ENCODE data around the gene ITGB2.

Gene ITGB2

DNA sequence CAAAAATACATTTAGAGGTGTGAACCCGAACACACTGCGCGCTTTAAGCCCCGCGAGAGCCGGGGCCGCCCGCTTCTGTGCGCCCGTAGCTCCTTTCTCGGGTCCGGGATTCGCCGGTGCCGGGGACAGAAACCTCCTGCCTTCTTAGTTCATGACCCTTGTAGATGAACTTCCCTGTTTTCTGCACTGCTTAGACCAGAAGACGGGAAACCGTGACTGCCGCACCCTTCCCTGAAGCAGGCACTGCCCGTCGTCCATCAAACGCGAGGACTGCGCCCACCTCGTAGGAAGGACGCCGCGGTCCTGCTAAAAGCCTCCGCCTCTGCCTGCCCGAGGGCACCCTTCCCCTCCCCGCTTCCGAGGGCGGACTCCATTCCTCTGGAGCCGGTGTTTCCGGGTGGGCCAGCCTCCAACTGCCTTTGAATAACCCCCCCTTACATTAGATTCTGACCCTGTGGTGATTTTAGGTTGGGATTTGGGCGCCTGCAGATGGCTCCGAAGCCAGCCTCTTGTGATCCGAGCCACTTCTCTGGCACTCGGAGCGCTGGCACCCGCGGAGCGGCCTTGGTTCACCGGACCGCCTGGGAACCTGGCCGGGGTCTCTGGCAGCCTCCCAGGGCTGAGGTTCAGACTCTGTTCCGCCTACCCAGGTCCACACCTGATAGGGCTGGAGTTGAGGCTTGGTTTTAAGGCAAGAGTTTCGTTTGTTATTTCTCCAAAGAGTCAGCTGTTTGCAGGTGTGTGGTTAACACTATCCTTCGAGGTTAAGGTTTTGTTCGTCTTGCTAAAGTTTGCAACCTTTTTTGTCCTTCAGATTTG lies 46.0 kb downstream of the ITGB2 start:
- H2AFZ ChIP-seq (ENCODE audit: low read length) = peak overlapping the region; percentile 95
- no peak overlapping the region for H3K14ac ChIP-seq (ENCODE audit: low read length)
- DNase-seq (ENCODE audit: low spot score) = no peak
- H2BK120ac ChIP-seq (ENCODE audit: low read depth, low read length) = no peak overlapping the region
- no peak overlapping the region for H3K9ac ChIP-seq (ENCODE audit: low read depth, low read length, poor library complexity)
- no peak overlapping the region for H4K91ac ChIP-seq (ENCODE audit: low read depth, low read length, poor library complexity)
- no CpG with 5 or more reads among the region's 49 CpGs for WGBS, 2 donors (ENCODE audit: extremely low coverage in 2 of 2, insufficient read length in 2 of 2, insufficient replicate concordance in 1 of 2)
- H3K4me1 ChIP-seq (ENCODE audit: control insufficient read depth in 2 of 2, insufficient read depth in 1 of 2, low read depth in 1 of 2, low read length in 2 of 2) = peaks cover 11 to 18% of the 10 kb centered on the region in 2 donors
- peak overlapping the region; percentile 82 to 83 for H3K4me3 ChIP-seq (ENCODE audit: low read length in 2 of 2)
- peak overlapping the region; percentile 81 for H3K23ac ChIP-seq (ENCODE audit: low read depth, low read length, poor library complexity)
- no peak overlapping the region for H4K8ac ChIP-seq (ENCODE audit: low read depth, low read length)
- no peak overlapping the region for H3K27ac ChIP-seq (replicated peaks; ENCODE audit: low read length)
- H2BK5ac ChIP-seq (ENCODE audit: low read length) = peak overlapping the region; percentile 26
- H3K9me3 ChIP-seq (replicated peaks in 1 of 2; ENCODE audit: control insufficient read depth in 2 of 2, insufficient read depth in 1 of 2, low read depth in 1 of 2, low read length in 2 of 2) = peaks cover 0 to 8% of the 10 kb centered on the region in 2 donors
- no peak overlapping the region for H2BK12ac ChIP-seq (ENCODE audit: low read length)
- H3K4ac ChIP-seq (ENCODE audit: low read length) = no peak overlapping the region
- H3K4me2 ChIP-seq (ENCODE audit: insufficient read depth, low read length, poor library complexity, severe bottlenecking) = peak overlapping the region; percentile 85
- peaks cover 11 to 24% (median 24%) of the 10 kb centered on the region in 3 experiments for H3K27me3 ChIP-seq (ENCODE audit: control insufficient read depth in 3 of 3, insufficient read depth in 3 of 3, low read depth in 1 of 3, low read length in 3 of 3)
- no peak overlapping the region for H2BK15ac ChIP-seq (ENCODE audit: low read length)
- H3K36me3 ChIP-seq (replicated peaks in 1 of 2; ENCODE audit: control insufficient read depth in 2 of 2, insufficient read depth in 2 of 2, low read length in 2 of 2) = no peaks in the 10 kb centered on the region
- H3K18ac ChIP-seq (ENCODE audit: low read length) = peak overlapping the region; percentile 95
- H3K79me1 ChIP-seq (ENCODE audit: low read depth, low read length) = peaks cover 15% of the 10 kb centered on the region
- H2AK5ac ChIP-seq (ENCODE audit: low read depth, low read length) = peak overlapping the region; percentile 14

DNA sequence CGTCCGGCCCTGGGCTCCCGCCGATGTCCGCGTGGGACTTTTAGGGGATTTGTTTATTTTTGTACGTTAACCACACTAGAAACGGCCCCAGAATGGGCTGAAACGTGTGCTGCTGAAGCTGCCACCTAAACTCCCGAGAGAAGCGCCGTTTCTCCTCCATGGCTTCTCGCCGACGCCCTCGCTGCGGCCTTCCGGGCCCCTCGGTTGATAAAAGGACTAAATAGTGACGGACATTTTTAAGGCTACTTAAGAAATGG lies 46.5 kb downstream of the ITGB2 start:
- Histone ChIP-seq H2BK5ac (ENCODE audit: low read length) (peak overlapping the region; percentile 26), H3K23ac (ENCODE audit: low read depth, low read length, poor library complexity) (peak overlapping the region; percentile 83)
- no CpG with 5 or more reads among the region's 20 CpGs for WGBS, 2 donors (ENCODE audit: extremely low coverage in 2 of 2, insufficient read length in 2 of 2, insufficient replicate concordance in 1 of 2)

DNA sequence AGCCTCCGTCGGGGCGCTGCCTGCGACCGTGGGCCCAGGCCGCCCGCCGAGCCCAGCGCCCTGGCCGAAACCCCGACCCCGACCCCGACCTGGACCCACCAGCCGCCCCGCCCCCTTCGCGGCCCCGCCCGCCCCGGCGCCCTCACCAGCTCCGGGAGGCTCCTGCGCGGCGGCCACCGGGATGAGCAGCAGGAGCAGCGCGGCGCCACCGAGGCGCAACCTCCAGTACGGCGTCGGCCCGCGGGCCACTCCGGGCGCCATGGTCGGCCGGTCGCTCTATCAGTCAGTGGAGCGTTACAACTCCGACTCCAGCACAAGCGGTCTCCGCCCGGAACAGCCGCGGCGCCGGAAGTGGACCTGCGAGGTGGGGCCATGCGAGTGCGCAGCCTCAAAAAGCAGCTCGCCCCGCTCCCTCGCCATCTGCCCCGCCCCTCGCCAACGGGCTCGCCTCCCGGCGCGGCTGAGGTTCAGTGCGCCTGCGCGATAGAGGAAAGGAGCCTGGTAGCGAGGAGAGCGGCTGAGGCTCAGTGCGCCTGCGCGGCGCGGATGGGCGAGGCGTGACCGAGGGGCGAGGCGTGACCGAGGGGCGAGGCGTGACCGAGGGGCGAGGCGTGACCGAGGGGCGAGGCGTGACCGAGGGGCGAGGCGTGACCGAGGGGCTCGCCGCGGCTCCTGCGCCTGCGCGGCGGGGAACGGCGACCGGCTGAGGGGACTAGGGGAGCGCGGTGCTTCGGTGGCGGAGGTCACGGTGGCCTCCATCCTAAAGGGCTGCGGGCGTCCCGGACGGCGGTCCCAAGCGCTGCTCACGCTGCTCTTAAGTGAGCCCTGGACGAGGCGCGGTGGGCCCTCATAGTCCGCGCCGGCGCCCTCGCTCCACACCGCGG lies 47.1 kb downstream of the ITGB2 start, which contains the start of gene PTTG1IP:
Gene PTTG1IP (minus strand): TSS at position 335 of the 884 bp plus-strand sequence. CDS start 74 bp downstream, at position 261.
- H3K23ac ChIP-seq (ENCODE audit: low read depth, low read length, poor library complexity) = peak within 1 kb of the TSS; percentile 83
- H4K8ac ChIP-seq (ENCODE audit: low read depth, low read length) = peak within 1 kb of the TSS; percentile 8
- peak within 1 kb of the TSS; percentile 95 for H3K18ac ChIP-seq (ENCODE audit: low read length)
- H2AK5ac ChIP-seq (ENCODE audit: low read depth, low read length) = peak within 1 kb of the TSS; percentile 97
- H3K14ac ChIP-seq (ENCODE audit: low read length) = peak within 1 kb of the TSS; percentile 95
- H2BK120ac ChIP-seq (ENCODE audit: low read depth, low read length) = no peak within 1 kb of the TSS
- H2BK12ac ChIP-seq (ENCODE audit: low read length) = peak within 1 kb of the TSS; percentile 50
- DNase-seq (ENCODE audit: low spot score) = peak; percentile 99
- peak within 1 kb of the TSS; percentile 50 for H2BK15ac ChIP-seq (ENCODE audit: low read length)
- H3K9ac ChIP-seq (ENCODE audit: low read depth, low read length, poor library complexity) = peak within 1 kb of the TSS; percentile 98
- peaks cover 2 to 7% of the 10 kb centered on the region in 2 donors for H3K36me3 ChIP-seq (replicated peaks in 1 of 2; ENCODE audit: control insufficient read depth in 2 of 2, insufficient read depth in 2 of 2, low read length in 2 of 2)
- peak within 1 kb of the TSS; percentile 67 for H2BK5ac ChIP-seq (ENCODE audit: low read length)
- peaks cover 14 to 18% of the 10 kb centered on the region in 2 donors for H3K4me1 ChIP-seq (ENCODE audit: control insufficient read depth in 2 of 2, insufficient read depth in 1 of 2, low read depth in 1 of 2, low read length in 2 of 2)
- H3K27me3 ChIP-seq (ENCODE audit: control insufficient read depth in 3 of 3, insufficient read depth in 3 of 3, low read depth in 1 of 3, low read length in 3 of 3) = peaks cover 11 to 24% (median 16%) of the 10 kb centered on the region in 3 experiments
- peak within 1 kb of the TSS; percentile 95 for H2AFZ ChIP-seq (ENCODE audit: low read length)
- peaks cover 19% of the 10 kb centered on the region for H3K79me1 ChIP-seq (ENCODE audit: low read depth, low read length)
- H3K27ac ChIP-seq (replicated peaks; ENCODE audit: low read length) = peak within 1 kb of the TSS; percentile 67
- WGBS, 2 donors (ENCODE audit: extremely low coverage in 2 of 2, insufficient read length in 2 of 2, insufficient replicate concordance in 1 of 2) = no CpG with 5 or more reads among the region's 123 CpGs
- H4K91ac ChIP-seq (ENCODE audit: low read depth, low read length, poor library complexity) = no peak within 1 kb of the TSS
- peak within 1 kb of the TSS; percentile 87 for H3K4me2 ChIP-seq (ENCODE audit: insufficient read depth, low read length, poor library complexity, severe bottlenecking)
- peaks cover 0 to 8% of the 10 kb centered on the region in 2 donors for H3K9me3 ChIP-seq (replicated peaks in 1 of 2; ENCODE audit: control insufficient read depth in 2 of 2, insufficient read depth in 1 of 2, low read depth in 1 of 2, low read length in 2 of 2)
- no peak within 1 kb of the TSS for H3K4ac ChIP-seq (ENCODE audit: low read length)
- peak within 1 kb of the TSS; percentile 82 to 99 for H3K4me3 ChIP-seq (ENCODE audit: low read length in 2 of 2)

More for the DNA sequence above, 46.5 kb downstream of the ITGB2 start:
- peaks cover 12 to 18% of the 10 kb centered on the region in 2 donors for H3K4me1 ChIP-seq (ENCODE audit: control insufficient read depth in 2 of 2, insufficient read depth in 1 of 2, low read depth in 1 of 2, low read length in 2 of 2)
- DNase-seq (ENCODE audit: low spot score) = no peak
- no peak overlapping the region for H2BK12ac ChIP-seq (ENCODE audit: low read length)
- no peak overlapping the region for H2BK15ac ChIP-seq (ENCODE audit: low read length)
- no peak overlapping the region for H2BK120ac ChIP-seq (ENCODE audit: low read depth, low read length)
- H4K91ac ChIP-seq (ENCODE audit: low read depth, low read length, poor library complexity) = no peak overlapping the region
- H3K14ac ChIP-seq (ENCODE audit: low read length) = no peak overlapping the region
- peaks cover 0 to 2% of the 10 kb centered on the region in 2 donors for H3K36me3 ChIP-seq (replicated peaks in 1 of 2; ENCODE audit: control insufficient read depth in 2 of 2, insufficient read depth in 2 of 2, low read length in 2 of 2)
- H3K18ac ChIP-seq (ENCODE audit: low read length) = peak overlapping the region; percentile 95
- peaks cover 11 to 24% (median 22%) of the 10 kb centered on the region in 3 experiments for H3K27me3 ChIP-seq (ENCODE audit: control insufficient read depth in 3 of 3, insufficient read depth in 3 of 3, low read depth in 1 of 3, low read length in 3 of 3)
- H3K9ac ChIP-seq (ENCODE audit: low read depth, low read length, poor library complexity) = peak overlapping the region; percentile 79
- H2AFZ ChIP-seq (ENCODE audit: low read length) = peak overlapping the region; percentile 95
- no peak overlapping the region for H3K27ac ChIP-seq (replicated peaks; ENCODE audit: low read length)
- no peak overlapping the region for H2AK5ac ChIP-seq (ENCODE audit: low read depth, low read length)
- no peak overlapping the region for H3K4ac ChIP-seq (ENCODE audit: low read length)
- peak overlapping the region; percentile 8 for H4K8ac ChIP-seq (ENCODE audit: low read depth, low read length)
- peaks cover 15% of the 10 kb centered on the region for H3K79me1 ChIP-seq (ENCODE audit: low read depth, low read length)
- H3K9me3 ChIP-seq (replicated peaks in 1 of 2; ENCODE audit: control insufficient read depth in 2 of 2, insufficient read depth in 1 of 2, low read depth in 1 of 2, low read length in 2 of 2) = peaks cover 0 to 8% of the 10 kb centered on the region in 2 donors
- peak overlapping the region; percentile 82 to 83 for H3K4me3 ChIP-seq (ENCODE audit: low read length in 2 of 2)
- H3K4me2 ChIP-seq (ENCODE audit: insufficient read depth, low read length, poor library complexity, severe bottlenecking) = peak overlapping the region; percentile 85
